IPS DF 4.7 (cell line): ENCODE data around the gene POLR3B.
"Not testable (repeated sequence)": the region's sequence is repeated elsewhere in the genome, so short reads cannot be mapped to it uniquely, and the experiment has no call there.

Source experiments
- DNase-seq: peaks from one replicate; pipeline ENCODE4 v3.0.0-alpha.2; 2013; ENCODE audit warnings: low spot score; ENCODE audit errors: extremely low read depth

Gene POLR3B

GRCh38 chr12:106342397-106343213, 14.9 kb upstream of the POLR3B start:
- no peak for DNase-seq

- DNase-seq, result no peak
Measured at GRCh38 chr12:106343214-106343528, 14.4 kb upstream of the POLR3B start.

- no peak for DNase-seq
Measured at GRCh38 chr12:106344131-106344530, 13.4 kb upstream of the POLR3B start.

GRCh38 chr12:106345746-106346145, 11.8 kb upstream of the POLR3B start:
- peak; percentile 58 for DNase-seq

GRCh38 chr12:106348411-106348810, 9.1 kb upstream of the POLR3B start:
- no peak for DNase-seq

GRCh38 chr12:106353175-106353574, 4.4 kb upstream of the POLR3B start:
- DNase-seq, result no peak

GRCh38 chr12:106358396-106359241, 1.1 kb downstream of the POLR3B start:
- DNase-seq, result no peak

GRCh38 chr12:106359646-106360399, 2.3 kb downstream of the POLR3B start:
- no peak for DNase-seq

GRCh38 chr12:106360400-106360994, 2.9 kb downstream of the POLR3B start:
- no peak for DNase-seq

- DNase-seq, result no peak
Measured at GRCh38 chr12:106362971-106363370, 5.4 kb downstream of the POLR3B start.

GRCh38 chr12:106364261-106364660, 6.7 kb downstream of the POLR3B start:
- no peak for DNase-seq

GRCh38 chr12:106369624-106370346, 12.2 kb downstream of the POLR3B start:
- DNase-seq, result no peak

GRCh38 chr12:106378788-106379187, 21.2 kb downstream of the POLR3B start:
- no peak for DNase-seq

GRCh38 chr12:106380954-106381353, 23.4 kb downstream of the POLR3B start:
- no peak for DNase-seq

- DNase-seq, result not testable (repeated sequence)
Measured at GRCh38 chr12:106381866-106382265, 24.3 kb downstream of the POLR3B start.

GRCh38 chr12:106386813-106387535, 29.4 kb downstream of the POLR3B start:
- DNase-seq, result no peak

GRCh38 chr12:106387848-106388377, 30.4 kb downstream of the POLR3B start:
- no peak for DNase-seq

GRCh38 chr12:106389151-106389550, 31.6 kb downstream of the POLR3B start:
- no peak for DNase-seq

GRCh38 chr12:106392759-106393158, 35.2 kb downstream of the POLR3B start:
- DNase-seq, result no peak

- DNase-seq, result no peak
Measured at GRCh38 chr12:106409878-106410277, 52.3 kb downstream of the POLR3B start.
